Activated CD8-positive, alpha-beta memory T cell treated with anti-CD3 and anti-CD28 coated beads for 48 hours (primary cell): ENCODE measurements around the gene PNMA6F.
"Not testable (repeated sequence)": the region's sequence is repeated elsewhere in the genome, so short reads cannot be mapped to it uniquely, and the experiment has no call there.

Source experiments
- DNase-seq, 3 experiments: peaks; one replicate each; pipeline ENCODE4 v3.0.0-alpha.2; 2020; ENCODE audit warnings: low read depth in 2 of 3, low spot score in 2 of 3

PNMA6F gene

GRCh38 chrX:153303276-153304262 is 18.0 kb downstream of the PNMA6F start:
- no peak for DNase-seq

GRCh38 chrX:153302796-153303195 is 18.8 kb downstream of the PNMA6F start:
- no peak for DNase-seq

DNA sequence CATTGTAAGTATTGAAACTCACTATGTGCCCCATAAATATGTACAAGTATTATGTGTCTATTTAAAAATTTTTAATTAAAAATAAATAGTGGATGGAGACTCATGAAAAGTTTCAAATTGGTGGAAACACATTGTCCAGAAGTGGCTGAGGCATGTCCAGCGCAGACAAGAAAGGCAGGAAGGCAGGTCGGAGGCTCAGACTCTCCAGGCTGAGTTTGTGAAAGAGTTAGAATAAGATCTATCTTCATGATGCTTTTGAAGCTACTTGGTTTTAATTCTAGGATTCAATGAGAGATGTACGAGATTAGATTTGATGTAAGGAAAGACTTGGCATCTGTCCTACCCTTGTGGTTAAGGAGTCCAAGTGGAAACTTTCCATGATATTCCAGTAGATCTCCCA is 19.8 kb downstream of the PNMA6F start:
- DNase-seq: no peak

DNA sequence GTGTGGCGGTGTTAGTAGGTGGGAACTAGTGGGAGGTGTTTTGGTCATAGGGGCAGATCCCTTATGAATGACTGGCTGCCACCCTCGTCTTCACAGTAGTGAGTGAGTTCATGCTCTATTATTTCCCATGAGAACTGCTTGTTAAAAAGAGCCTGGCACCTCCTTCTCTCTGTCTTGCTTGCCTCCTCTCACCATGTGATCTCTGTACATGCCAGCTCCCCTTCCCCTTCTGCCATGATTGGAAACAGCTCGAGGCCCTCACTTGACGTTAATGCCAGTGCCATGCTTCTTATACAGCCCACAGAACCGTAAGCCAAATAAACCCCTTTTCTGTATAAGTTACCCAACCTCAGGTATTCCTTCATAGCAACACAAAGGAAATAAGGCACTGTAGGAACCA is 21.7 kb downstream of the PNMA6F start:
- no peak for DNase-seq

GRCh38 chrX:153297376-153297775 is 24.2 kb downstream of the PNMA6F start:
- no peak for DNase-seq

GRCh38 chrX:153293485-153294071 is 28.0 kb downstream of the PNMA6F start:
- DNase-seq: not testable (repeated sequence)

- DNase-seq: not testable (repeated sequence)
These were observed 32.8 kb downstream of the PNMA6F start for GRCh38 chrX:153288807-153289206.

DNA sequence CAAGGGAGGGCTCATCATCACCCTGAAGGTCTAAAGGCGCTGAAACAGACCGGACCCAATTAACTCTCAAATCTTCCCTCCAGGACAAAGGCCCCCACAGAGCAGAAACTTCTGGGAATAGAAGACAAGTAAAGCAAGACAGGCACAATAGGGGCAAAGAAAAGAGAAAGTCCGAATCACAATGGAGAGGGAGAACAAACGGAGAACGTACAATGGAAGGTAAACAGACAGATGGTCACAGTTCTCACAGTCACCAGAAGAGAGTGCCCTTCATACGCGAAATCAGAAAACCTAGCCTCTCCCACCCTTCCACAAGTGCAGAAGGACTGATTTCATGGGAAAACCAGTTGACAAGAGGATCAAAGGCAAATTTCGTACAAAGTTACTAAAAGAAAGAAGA is 35.9 kb downstream of the PNMA6F start:
- DNase-seq: not testable (repeated sequence)

DNA sequence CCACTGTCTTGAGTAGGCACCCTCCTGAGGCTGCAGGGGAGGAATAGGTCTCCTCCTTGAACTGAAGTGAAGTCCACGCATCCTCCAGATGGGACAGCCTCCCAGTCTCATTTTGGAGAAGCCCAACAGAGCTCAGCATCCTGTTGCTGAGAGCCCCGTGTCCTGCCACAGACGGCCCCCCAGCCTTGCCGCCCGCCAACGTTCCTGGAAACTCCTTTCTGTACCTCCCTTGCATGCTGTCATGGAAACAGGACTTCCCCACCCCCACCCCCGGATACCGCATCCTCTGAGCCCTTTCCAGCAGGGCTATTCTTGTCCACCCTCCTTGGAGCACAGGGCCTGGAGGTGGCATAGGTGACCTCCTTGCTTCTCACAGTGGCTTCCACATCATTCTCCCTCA is 37.6 kb downstream of the PNMA6F start:
- DNase-seq: not testable (repeated sequence)

- not testable (repeated sequence) for DNase-seq
These were observed 39.8 kb downstream of the PNMA6F start for GRCh38 chrX:153281784-153282183.

DNA sequence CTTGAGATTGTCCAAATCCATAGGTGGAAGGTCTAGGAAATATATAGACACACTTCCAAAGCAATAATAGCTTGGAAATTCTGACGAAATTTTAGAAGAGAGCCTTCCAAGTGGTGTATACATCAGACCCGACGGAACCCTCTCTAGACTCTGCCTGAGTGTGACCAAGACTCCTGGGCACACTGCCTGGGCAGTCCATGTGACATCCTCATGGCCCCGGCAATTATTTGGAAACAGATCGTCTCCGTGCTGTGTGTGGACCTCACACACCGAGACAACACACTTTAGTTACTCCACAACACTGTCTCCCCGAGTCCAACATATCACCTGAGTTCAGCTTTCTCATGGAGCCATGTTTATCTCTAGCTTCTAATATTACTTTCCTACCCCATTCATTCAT is 42.3 kb downstream of the PNMA6F start:
- DNase-seq: not testable (repeated sequence)

- not testable (repeated sequence) for DNase-seq
These were observed 45.5 kb downstream of the PNMA6F start for GRCh38 chrX:153276049-153276448.

DNA sequence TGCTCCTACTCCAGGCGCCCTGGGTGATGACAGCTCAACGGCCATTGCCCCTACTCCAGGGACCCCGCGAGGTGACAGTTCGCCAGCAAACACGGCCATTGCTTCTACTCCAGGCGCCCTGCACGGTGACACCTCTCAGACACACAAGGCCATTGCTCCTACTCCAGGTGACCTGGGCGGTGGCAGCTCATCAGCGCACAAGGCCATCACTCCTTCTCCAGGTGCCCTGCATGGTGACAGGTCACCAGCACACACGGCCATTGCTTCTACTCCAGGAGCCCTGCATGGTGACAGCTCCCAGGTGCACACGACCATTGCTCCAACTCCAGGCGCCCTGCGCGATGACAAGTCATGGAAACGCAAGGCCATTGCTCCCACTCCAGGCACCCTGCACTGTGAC is 46.1 kb downstream of the PNMA6F start:
- DNase-seq: not testable (repeated sequence)

DNA sequence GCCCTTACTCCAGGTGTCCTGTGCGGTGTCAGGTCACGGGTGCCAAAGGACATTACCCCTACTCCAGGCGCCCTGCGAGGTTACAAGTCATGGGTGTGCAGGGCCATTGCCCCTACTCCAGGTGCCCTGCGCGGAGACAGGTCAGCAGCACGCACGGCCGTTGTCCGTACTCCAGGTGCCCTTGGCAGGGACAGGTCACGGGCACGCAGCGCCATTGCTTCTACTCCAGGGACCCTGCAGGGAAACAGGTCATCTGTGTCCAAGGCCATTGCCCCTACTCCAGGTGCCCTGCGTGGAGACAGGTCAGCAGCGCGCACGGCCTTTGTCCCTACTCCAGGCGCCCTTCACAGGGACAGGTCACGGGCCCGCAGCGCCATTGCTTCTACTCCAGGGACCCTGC is 49.0 kb downstream of the PNMA6F start:
- DNase-seq: not testable (repeated sequence)

GRCh38 chrX:153272070-153272469 is 49.5 kb downstream of the PNMA6F start:
- DNase-seq: not testable (repeated sequence)
